ENCODE data around the gene MPP3. TPM values are rescaled to one million over a fixed set of nuclear protein-coding genes. Genes with fewer than 3 reads are reported as not detected.
A peak's percentile ranks its signal among the peaks of the same experiment; 100 is the strongest.

Gene MPP3
- total RNA-seq (5.8 TPM), polyA plus RNA-seq (ENCODE audit: insufficient read depth, low read depth, low replicate concordance) (3.2 TPM)
- long read RNA-seq, donor 1, partial matches to known transcripts, result 0 of 1 reads
- long read RNA-seq, donor 1, other reads (novel, unspliced or antisense), result 0 of 1 reads
- long read RNA-seq, donor 2, result 0 reads
- long read RNA-seq, donor 3, partial matches to known transcripts, result 0 of 1 reads
- long read RNA-seq, donor 3, other reads (novel, unspliced or antisense), result 0 of 1 reads
- long read RNA-seq, donor 4, result 0 reads
- long read RNA-seq, donor 5, partial matches to known transcripts, result 0 of 1 reads
- long read RNA-seq, donor 5, other reads (novel, unspliced or antisense), result 0 of 1 reads
- long read RNA-seq, donor 6, result 0 reads
- long read RNA-seq, donor 7, partial matches to known transcripts, result 5 of 8 reads
- long read RNA-seq, donor 7, other reads (novel, unspliced or antisense), result 3 of 8 reads
- long read RNA-seq, donor 8, result 0 reads
- long read RNA-seq, donor 9, result 0 reads
- long read RNA-seq, donor 10, partial matches to known transcripts, result 0 of 1 reads
- long read RNA-seq, donor 10, other reads (novel, unspliced or antisense), result 0 of 1 reads

- H3K9me3 ChIP-seq (ENCODE audit: control insufficient read depth in 2 of 3, insufficient read depth in 1 of 3, low read length in 3 of 3), result no peaks in the 10 kb centered on the region
- H3K27ac ChIP-seq (ENCODE audit: low read depth in 2 of 2, low read length in 2 of 2), result peak within 1 kb of the TSS in 1 of 2 donors; percentile 37
- no peak for TF ChIP-seq CTCF (IDR thresholded peaks at IDR 0.05; ENCODE audit: borderline replicate concordance, extremely low read depth, insufficient read depth)
- no peaks in the 10 kb centered on the region for H3K27me3 ChIP-seq (ENCODE audit: control insufficient read depth, insufficient read depth, low read length)
- intact Hi-C loops (cut with DNase I), result no loop called here
- DNase-seq, result peak; percentile 82 to 93 (median 85)
- H3K4me3 ChIP-seq (ENCODE audit: low read length in 3 of 3), result peak within 1 kb of the TSS; percentile 55 to 70 (median 56)
- peaks cover 0 to 11% (median 0%) of the 10 kb centered on the region in 3 donors for H3K4me1 ChIP-seq (ENCODE audit: control insufficient read depth in 2 of 3, insufficient read depth in 2 of 3, low read depth in 1 of 3, low read length in 3 of 3)
- H3K9ac ChIP-seq (ENCODE audit: low read length in 3 of 3), result peak within 1 kb of the TSS in 2 of 3 donors; percentile 13 to 40
- no peak for FAIRE-seq
- H3K36me3 ChIP-seq (ENCODE audit: control insufficient read depth in 2 of 3, insufficient read depth in 3 of 3, low read length in 3 of 3), result no peaks in the 10 kb centered on the region
Measured at GRCh38 chr17:43832976-43833829, at the start of gene MPP3. TSS of gene MPP3 (minus strand) at chr17:43833146. CDS start at chr17:43831906, 1,240 bp downstream.

GRCh38 chr17:43881758-43882505, 49.0 kb upstream of the MPP3 start:
- FAIRE-seq (no peak), DNase-seq (no peak)
- no peaks in the 10 kb centered on the region for H3K36me3 ChIP-seq (ENCODE audit: control insufficient read depth in 2 of 3, insufficient read depth in 3 of 3, low read length in 3 of 3)
- H3K4me1 ChIP-seq (ENCODE audit: control insufficient read depth in 2 of 3, insufficient read depth in 2 of 3, low read depth in 1 of 3, low read length in 3 of 3), result peaks cover 0 to 2% (median 0%) of the 10 kb centered on the region in 3 donors
- H3K9ac ChIP-seq (ENCODE audit: low read length in 3 of 3), result no peak overlapping the region
- no peaks in the 10 kb centered on the region for H3K27me3 ChIP-seq (ENCODE audit: control insufficient read depth, insufficient read depth, low read length)
- H3K27ac ChIP-seq (ENCODE audit: low read depth in 2 of 2, low read length in 2 of 2), result no peak overlapping the region
- H3K9me3 ChIP-seq (ENCODE audit: control insufficient read depth in 2 of 3, insufficient read depth in 1 of 3, low read length in 3 of 3), result no peaks in the 10 kb centered on the region
- intact Hi-C loops (cut with DNase I), result no loop called here
- TF ChIP-seq CTCF (IDR thresholded peaks at IDR 0.05; ENCODE audit: borderline replicate concordance, extremely low read depth, insufficient read depth), result no peak
- H3K4me3 ChIP-seq (ENCODE audit: low read length in 3 of 3), result no peak overlapping the region

- H3K27me3 ChIP-seq (ENCODE audit: control insufficient read depth, insufficient read depth, low read length), result no peaks in the 10 kb centered on the region
- FAIRE-seq (no peak), DNase-seq (peak in 1 of 5 donors; percentile 66)
- intact Hi-C loops (cut with DNase I), result no loop called here
- H3K4me3 ChIP-seq (ENCODE audit: low read length in 3 of 3), result no peak overlapping the region
- H3K36me3 ChIP-seq (ENCODE audit: control insufficient read depth in 2 of 3, insufficient read depth in 3 of 3, low read length in 3 of 3), result no peaks in the 10 kb centered on the region
- no peak for TF ChIP-seq CTCF (IDR thresholded peaks at IDR 0.05; ENCODE audit: borderline replicate concordance, extremely low read depth, insufficient read depth)
- H3K9ac ChIP-seq (ENCODE audit: low read length in 3 of 3), result no peak overlapping the region
- H3K9me3 ChIP-seq (ENCODE audit: control insufficient read depth in 2 of 3, insufficient read depth in 1 of 3, low read length in 3 of 3), result no peaks in the 10 kb centered on the region
- H3K27ac ChIP-seq (ENCODE audit: low read depth in 2 of 2, low read length in 2 of 2), result no peak overlapping the region
- H3K4me1 ChIP-seq (ENCODE audit: control insufficient read depth in 2 of 3, insufficient read depth in 2 of 3, low read depth in 1 of 3, low read length in 3 of 3), result peaks cover 0 to 2% (median 0%) of the 10 kb centered on the region in 3 donors
Measured at GRCh38 chr17:43881181-43881580, 48.2 kb upstream of the MPP3 start.
